ENCODE data around the gene KCNMA1.
"Not testable (repeated sequence)": the region's sequence is repeated elsewhere in the genome, so short reads cannot be mapped to it uniquely, and the experiment has no call there.

KCNMA1 gene

DNA sequence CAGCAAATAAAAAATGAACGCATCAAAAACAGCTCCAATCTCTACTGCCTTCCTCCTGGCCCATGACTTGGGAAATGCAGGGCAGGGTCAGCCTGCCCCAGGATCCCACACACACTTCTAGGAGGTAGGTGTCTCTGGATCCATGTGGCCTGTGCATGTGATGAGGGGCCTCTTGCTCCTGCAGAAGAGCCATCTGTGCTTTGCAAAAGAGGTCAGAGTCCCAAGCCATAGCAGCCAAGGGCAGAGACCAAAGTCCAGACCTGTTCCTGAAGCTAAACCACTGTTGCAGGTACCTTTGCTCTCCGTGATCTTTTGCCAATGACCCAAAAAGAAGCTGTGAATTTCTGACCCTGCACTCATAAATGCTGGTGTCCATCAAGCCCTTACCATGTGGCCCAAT, 57.1 kb downstream of the KCNMA1 start:
- no peak for DNase-seq

DNA sequence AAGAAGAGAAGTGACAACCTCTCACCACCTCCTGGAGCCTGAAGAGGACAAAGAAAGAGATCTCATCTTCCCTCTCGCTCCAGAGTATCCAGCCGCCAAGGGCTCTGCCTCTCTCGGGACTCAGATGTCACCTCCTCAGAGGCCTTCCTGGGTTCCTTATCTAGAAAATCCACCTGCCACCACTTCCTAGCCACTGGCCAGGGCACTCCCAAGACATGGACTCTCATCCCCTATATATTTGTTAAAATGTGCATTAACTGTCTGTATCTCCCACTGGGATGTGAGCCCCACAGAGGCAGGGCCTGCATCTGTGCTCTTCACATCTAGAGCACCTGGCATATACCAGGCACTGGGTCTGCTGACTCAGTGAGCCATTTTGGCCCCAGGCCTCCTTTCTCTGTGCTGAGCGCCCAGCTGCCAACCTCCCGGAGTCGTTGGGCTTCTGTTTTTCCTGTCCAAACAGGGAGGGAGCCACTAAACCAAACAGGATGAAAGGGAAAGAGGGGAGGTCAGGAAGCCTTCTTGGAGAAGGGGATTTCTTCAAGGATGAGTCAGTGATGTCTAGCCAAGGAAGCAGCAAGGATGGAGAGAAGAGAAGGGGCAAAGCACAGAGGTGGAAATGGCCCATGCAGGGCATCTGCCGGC, 58.9 kb downstream of the KCNMA1 start:
- DNase-seq: no peak

DNA sequence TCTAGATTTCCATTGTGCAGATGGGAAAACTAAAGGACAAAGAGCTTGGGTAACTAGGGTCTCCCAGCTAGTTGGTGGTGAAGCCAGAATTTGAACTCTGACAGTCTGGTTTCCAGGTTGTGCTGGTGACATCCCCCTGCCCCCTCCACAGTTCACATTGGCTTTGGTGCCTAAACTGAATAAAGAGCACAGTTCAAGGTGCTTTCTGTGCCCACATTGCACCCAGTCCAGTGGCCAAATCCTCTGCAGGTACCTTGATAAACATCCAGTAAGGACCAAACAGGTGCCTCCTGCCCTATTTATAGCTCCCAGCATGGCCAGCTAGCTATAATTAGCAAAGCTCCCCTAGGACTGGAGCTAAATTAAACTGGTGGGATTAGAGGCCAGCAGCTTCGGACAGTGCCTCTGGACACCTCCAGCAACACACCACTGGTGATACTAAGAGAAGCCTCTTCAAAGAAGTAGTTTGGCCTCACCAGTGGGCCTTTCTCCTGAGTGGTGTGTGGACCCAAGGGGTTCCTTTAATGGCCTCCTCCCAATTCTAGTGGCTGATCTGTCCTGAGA, 59.9 kb downstream of the KCNMA1 start:
- DNase-seq: no peak

GRCh38 chr10:77576444-77577032, 61.1 kb downstream of the KCNMA1 start:
- DNase-seq: peak; percentile 48

- no peak for DNase-seq
Measured at GRCh38 chr10:77576007-77576367, 61.6 kb downstream of the KCNMA1 start.

GRCh38 chr10:77575271-77576006, 62.2 kb downstream of the KCNMA1 start:
- DNase-seq: no peak

- DNase-seq: no peak
Measured at GRCh38 chr10:77574438-77574837, 63.2 kb downstream of the KCNMA1 start.

- not testable (repeated sequence) for DNase-seq
Measured at GRCh38 chr10:77572520-77572919, 65.1 kb downstream of the KCNMA1 start.

DNA sequence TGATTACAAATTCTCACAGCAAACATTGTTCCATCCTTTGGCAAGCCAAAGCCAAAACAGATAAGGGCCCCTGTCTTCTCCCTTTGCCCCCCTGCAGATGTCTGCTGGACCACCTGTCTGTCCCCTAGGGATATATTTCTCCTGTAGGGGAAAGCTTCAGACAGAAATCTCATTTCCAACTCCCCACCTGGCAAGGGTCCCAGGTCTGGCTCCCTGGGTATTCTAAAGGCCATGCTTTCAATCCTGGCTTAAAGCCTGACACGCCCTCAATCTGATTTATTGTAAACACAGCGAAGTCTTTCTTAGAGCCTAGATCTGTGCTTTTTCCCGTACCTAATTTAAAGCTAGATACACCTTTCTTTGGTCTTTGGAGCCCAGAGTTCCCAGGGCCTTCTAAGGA, 66.1 kb downstream of the KCNMA1 start:
- no peak for DNase-seq

DNA sequence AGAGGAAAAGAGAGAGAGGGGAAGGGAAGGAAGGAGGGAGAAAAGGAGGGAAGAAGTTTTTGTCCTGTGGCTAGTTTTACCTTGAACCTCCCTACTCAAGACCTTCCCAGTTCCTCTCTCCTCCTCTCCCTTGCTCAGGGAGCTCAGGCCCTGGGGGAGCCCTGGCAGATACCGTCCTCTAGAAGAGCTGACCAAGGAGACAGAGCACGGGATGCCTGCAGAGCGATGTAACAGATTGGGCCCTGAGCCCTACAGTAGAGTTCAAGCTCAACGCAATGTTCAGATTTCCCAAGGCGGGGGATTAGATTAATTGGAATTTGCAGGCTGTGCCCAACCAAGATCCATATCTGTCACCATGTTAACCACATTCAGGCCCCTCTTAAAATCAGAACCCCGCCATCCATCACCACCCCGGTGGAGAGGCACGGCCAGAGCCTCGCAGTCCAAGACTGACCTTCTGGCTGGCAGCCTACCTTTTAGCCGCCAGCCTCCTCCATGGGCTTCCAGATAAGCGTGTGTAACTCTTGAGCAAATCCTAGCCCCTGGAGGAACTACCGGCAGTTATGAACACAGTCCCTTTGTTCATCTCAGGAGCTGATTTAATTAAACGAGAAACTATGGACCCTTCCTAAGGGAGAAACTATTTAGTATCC, 70.6 kb downstream of the KCNMA1 start:
- no peak for DNase-seq

GRCh38 chr10:77566236-77566635, 71.4 kb downstream of the KCNMA1 start:
- peak; percentile 34 for DNase-seq

- DNase-seq: no peak
Measured at GRCh38 chr10:77565590-77566023, 72.0 kb downstream of the KCNMA1 start.

DNA sequence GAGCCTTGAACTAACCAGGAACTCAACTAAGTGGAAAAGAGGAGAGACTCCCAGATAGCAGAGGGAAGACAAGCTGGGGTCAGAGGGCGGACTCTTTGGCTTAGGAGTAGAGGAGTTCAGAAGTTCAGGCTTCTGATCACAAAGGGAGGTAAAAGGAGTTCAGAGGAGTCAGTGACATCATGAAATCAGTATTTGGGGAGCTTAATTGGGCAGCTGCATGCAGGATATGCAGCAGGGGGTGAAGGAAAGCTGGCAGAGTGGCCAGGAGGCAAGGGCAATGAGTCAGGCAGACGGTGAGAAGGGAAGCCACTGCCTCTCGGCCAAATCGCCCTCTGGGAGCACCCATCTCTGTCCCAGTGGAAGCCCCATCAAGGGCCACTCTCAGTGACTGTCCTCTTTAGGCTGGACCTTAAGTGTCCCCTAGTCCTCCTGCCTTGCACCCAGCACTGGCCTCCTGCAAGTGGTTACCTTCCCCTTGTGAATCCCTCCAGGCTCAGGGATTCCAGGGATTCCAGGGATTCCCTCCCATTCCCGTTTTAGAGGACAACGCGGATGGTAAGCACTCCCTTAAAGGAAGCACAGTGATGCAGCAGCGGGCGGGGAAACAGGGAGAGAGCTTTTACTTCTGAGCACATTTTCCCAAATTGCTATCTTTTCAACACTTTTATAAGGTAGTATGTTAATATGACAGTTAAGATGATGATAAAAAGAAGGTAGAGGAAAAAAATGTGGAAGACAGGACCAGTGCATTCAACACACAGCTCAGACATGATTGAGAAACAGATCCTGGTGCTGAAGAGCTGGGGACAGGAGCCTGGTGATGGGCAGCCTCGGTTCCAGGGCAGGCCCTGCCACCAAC, 72.6 kb downstream of the KCNMA1 start:
- peak; percentile 28 for DNase-seq

DNA sequence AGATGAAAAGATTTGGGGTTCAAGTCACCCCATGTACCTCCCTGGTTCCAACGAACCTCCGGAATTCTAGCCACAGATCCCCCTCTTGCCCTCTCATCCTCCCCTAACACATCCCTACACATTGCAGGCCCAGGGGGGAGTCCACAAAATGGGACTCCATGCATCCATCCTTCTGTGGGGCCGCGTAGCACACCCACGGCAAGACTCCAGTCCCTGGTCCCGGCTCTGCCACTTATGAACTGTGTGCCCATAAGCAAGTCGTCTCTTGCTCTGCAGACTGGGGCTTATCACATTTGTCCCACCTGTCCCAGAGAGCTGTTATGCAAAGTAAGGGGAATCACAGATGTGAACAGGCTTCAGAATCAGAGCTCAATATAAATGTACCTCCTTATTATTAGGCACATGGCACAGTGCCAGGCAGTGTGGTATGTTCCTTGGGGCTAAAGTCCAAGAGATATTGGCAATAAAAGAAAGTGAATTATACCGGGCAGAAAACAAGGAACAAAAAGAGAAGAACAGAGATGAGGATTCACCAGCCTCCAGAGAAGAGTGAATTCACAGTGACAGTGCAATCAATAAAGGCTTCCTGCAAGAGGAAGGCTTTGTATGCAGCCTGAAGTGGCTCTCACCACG, 73.9 kb downstream of the KCNMA1 start:
- DNase-seq: peak; percentile 20

GRCh38 chr10:77562742-77563141, 74.9 kb downstream of the KCNMA1 start:
- DNase-seq: no peak

DNA sequence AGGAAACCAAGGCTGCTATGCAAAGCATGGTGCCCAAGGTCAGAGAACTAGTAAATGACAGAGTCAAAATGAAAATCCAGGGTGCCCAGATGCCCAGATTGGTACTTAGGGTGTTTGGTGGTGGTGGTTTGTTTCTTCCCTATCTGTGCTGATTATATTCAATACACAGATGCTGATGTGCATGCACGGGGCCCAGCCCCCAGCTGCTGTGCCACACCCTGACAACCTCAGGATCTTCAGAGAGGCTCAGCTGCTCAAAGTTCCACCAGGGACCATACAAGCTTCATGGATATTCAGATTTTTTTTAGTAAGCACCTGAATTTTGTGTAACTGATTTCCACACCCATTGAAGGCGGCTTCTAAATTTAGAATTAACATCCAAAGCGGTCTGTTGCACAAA, 75.6 kb downstream of the KCNMA1 start:
- DNase-seq: no peak

DNA sequence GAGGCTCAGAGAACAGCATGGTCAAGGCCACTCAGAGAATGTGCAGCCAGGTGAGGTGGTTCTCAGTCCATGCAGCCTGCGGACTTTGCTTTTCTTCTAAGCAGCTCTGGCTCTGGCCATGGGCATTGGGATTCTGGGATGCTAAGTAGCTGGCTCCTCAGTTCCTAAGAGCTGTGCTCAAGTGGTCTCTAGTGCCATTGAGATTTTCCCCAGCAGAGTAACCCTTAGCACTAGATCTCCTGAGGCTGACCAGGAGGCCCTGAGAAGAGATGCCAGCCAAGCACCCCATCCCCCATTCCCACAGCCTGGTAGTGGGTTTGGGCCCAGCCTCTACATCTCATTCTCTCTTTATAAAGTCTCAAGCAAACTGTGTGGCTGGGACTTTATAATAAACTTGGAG, 77.1 kb downstream of the KCNMA1 start:
- no peak for DNase-seq

DNA sequence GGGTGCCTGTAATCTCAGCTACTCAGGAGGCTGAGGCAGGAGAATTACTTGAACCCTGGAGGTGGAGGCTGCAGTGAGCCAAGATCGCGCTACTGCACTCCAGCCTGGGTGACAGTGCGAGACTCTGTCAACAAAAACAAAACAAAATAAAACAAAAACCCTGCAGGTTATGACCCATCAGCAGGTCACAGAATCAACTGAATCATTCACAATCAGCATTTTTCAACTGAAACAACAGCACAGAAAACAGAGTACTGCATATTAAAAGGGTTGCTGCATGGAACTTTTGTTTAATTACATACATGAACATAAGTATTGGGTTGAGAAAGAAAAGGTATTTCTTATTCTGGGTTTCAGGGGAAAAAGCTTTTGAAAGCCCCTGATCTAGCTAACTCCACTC, 77.6 kb downstream of the KCNMA1 start:
- no peak for DNase-seq

DNA sequence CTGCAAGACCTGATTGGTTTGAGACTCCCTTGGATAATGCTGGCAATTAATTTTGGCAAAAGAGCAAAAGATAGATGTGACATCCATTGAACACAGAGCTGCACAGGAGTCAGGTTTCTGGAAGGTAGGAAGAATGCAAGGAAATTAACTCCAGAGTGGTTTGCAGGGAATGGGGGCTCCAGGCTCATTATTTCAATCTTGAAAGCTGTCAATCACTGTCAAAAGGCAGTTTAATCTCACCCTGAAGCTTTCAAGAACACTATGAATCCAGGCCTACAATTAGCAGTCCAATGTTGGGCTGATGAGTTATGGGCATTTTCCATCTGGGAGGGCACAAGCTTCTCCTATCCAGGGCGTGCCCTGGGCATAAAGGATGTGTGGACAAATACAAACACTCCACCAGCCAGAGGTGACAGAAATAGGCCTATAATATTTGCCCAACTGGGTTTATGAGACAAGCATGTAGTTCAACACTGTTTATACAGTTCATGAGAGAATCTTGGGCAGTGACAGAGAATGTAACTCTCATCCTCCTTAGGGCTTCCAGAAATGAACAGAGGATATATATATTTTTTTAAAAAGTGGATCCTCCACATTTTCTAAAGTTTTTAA, 80.5 kb downstream of the KCNMA1 start:
- DNase-seq: peak; percentile 97

DNA sequence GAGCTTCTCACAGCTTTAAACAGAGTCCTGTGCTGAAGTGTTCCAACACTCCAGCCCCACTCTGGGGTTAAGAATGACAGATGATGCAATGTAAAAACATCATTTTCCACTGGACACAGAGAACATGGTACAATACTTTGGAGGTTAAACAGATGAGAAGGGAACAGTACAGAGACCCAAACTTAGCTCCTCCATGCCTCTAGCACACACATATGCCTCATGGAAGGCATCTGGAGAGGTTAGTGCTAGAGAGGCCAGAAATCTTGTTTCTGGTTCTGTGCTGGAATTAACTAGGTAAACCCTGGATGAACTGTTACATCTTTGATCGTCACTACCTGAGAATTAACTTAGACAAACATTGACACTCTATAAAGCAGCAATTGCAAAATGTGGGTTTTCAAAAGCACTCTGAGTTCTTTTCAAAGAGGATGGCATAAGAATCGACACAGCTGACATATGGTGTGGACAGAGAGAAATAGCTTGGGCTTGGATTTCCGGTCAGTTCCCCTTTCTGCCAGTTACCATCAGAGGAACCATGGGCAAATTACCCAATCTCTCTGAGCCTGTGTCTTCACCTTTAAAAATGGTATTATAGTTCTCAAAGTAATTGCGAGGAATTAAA, 81.9 kb downstream of the KCNMA1 start:
- no peak for DNase-seq

GRCh38 chr10:77554996-77555397, 82.6 kb downstream of the KCNMA1 start:
- no peak for DNase-seq
